Transverse colon (tissue), 4 donors: ENCODE measurements around the gene RNF17. TPM values are rescaled to one million over a fixed set of nuclear protein-coding genes. Genes with fewer than 3 reads are reported as not detected.

ENCODE experiments used
- DNase-seq: peaks from one replicate; pipeline ENCODE4 v3.0.0-alpha.2; 2019
- H3K27ac ChIP-seq, 4 donors: fragments of 200-600 bp; sonication (generic); 2 replicates each; pipeline ENCODE4 v1.5.1; 2016 to 2018; ENCODE audit warnings: inconsistent platforms in 4 of 4
- H3K27me3 ChIP-seq: fragments of 200-600 bp; sonication (generic); 2 replicates; pipeline ENCODE4 v1.5.1; 2017; ENCODE audit warnings: inconsistent platforms
- H3K36me3 ChIP-seq, 4 donors: fragments of 200-600 bp; sonication (generic); 2 replicates each; pipeline ENCODE4 v1.5.1; 2017 to 2019; ENCODE audit warnings: inconsistent platforms in 4 of 4
- H3K4me1 ChIP-seq, 4 donors: fragments of 200-600 bp; sonication (generic); 2 replicates each; pipeline ENCODE4 v1.5.1; 2017 to 2020; ENCODE audit warnings: inconsistent platforms in 4 of 4
- H3K4me3 ChIP-seq, 4 donors: fragments of 200-600 bp; sonication (generic); 1 replicate in 1 of 4; 2 replicates in 3 of 4; pipeline versions ENCODE4 v1.5.1 to v1.6.1; 2017 to 2019; ENCODE audit warnings: inconsistent platforms in 4 of 4
- H3K9me3 ChIP-seq, 2 donors: fragments of 200-600 bp; sonication (generic); 2 replicates each; pipeline ENCODE4 v1.5.1; 2017 to 2019; ENCODE audit warnings: inconsistent platforms in 2 of 2
- EP300 ChIP-seq: sonication (generic); formaldehyde crosslinking; IDR thresholded peaks from one replicate; pipeline ENCODE4 v1.6.1; 2017; ENCODE audit warnings: antibody characterized with exemption, low read depth
- POLR2A ChIP-seq: fragments of 450-650 bp; IDR thresholded peaks from one replicate; pipeline ENCODE4 v1.6.1; 2016; ENCODE audit warnings: antibody characterized with exemption, mild to moderate bottlenecking, moderate library complexity
- POLR2AphosphoS5 ChIP-seq, 3 donors: sonication (generic); formaldehyde crosslinking; IDR thresholded peaks; one replicate each; pipeline ENCODE4 v1.6.1; 2016; ENCODE audit warnings: antibody characterized with exemption in 3 of 3
- WGBS, 2 donors: methylation state at CpG; one replicate each; pipeline ENCODE4 v1.1.5; 2018; ENCODE audit warnings: low coverage in 1 of 2; 5-methylcytosine and 5-hydroxymethylcytosine counted together
- in situ Hi-C, 4 donors: fragments of 200-750 bp; cut with MboI; loops; one replicate each; pipeline versions ENCODE4 v1.15.0 to v1.15.1; 2017; ENCODE audit warnings: low sequenced_read_pairs in 3 of 4, low pct_ligation_motif_present in 1 of 4, low pct_unique_long_range_greater_than_20kb in 1 of 4
- intact Hi-C: fragments of 100-400 bp; cut with DNase I; formaldehyde crosslinking; loops from one replicate; pipeline ENCODE4 v1.15.1; 2023; ENCODE audit warnings: low total_unique reads
- total RNA-seq, 4 donors: library from RNA; depleted of rRNA; stranded (reverse); fragments of >200 nt; gene quantifications; one replicate each; pipeline ENCODE4 v1.1.0, GENCODE V29; 2016
- TF ChIP-seq, protein P1 (sequence below), 5 experiments: fragments of 200-600 bp in 3 of 5; fragments of 450-650 bp in 2 of 5; sonication (generic) in 3 of 5; IDR thresholded peaks; 1 replicate in 2 of 5; 2 replicates in 3 of 5; pipeline ENCODE4 v1.5.1; 2016 to 2017; ENCODE audit warnings: antibody characterized with exemption in 5 of 5, inconsistent platforms in 3 of 5, mild to moderate bottlenecking in 2 of 5, moderate library complexity in 1 of 5

Gene RNF17
- total RNA-seq, 4 donors from 2014 or later = not detected

DNA sequence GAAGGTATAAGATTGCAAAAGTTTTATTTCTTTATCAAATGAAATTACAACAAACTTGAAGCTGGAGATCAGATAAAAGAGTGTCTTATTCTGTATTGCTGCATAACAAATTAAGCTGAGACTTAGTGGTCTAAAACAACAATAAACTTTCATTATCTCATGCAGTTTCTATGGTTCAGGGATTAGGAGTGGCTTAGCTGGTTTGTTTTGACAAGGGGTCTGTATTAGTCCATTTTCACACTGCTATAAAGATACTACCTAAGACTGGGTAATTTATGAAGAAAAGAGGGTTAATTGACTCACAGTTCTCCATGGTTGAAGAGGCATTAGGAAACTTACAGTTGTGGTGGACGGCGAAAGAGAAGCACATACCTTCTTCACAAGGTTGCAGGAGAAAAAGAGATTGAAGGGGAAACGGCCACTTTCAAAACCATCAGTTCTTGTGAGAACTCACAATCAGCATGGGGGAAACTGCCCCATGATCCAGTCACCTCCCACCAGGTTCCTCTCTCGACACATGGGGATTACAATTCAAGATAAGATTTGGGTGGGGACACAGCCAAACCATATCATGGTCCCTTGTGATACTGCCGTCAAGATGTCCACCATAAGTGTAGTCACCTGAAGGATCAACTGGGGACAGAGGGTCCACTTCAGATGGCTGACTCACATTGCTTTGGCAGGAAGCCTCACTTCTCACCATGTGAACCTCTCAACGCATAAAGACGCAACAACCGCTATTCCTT is 97.8 kb downstream of the RNF17 start:
- Histone ChIP-seq H3K4me3 (no peak overlapping the region), H3K4me1 (peaks cover 0 to 6% (median 0%) of the 10 kb centered on the region in 4 donors), H3K9me3 (no peaks in the 10 kb centered on the region), H3K36me3 (no peaks in the 10 kb centered on the region), H3K27me3 (peaks cover 5% of the 10 kb centered on the region), H3K27ac (no peak overlapping the region)
- in situ Hi-C loops = no loop called here
- DNase-seq = no peak
- TF ChIP-seq POLR2AphosphoS5 (IDR thresholded peaks at IDR 0.05) (no peak), EP300 (no peak), POLR2A (no peak)
- TF ChIP-seq, protein P1, sequence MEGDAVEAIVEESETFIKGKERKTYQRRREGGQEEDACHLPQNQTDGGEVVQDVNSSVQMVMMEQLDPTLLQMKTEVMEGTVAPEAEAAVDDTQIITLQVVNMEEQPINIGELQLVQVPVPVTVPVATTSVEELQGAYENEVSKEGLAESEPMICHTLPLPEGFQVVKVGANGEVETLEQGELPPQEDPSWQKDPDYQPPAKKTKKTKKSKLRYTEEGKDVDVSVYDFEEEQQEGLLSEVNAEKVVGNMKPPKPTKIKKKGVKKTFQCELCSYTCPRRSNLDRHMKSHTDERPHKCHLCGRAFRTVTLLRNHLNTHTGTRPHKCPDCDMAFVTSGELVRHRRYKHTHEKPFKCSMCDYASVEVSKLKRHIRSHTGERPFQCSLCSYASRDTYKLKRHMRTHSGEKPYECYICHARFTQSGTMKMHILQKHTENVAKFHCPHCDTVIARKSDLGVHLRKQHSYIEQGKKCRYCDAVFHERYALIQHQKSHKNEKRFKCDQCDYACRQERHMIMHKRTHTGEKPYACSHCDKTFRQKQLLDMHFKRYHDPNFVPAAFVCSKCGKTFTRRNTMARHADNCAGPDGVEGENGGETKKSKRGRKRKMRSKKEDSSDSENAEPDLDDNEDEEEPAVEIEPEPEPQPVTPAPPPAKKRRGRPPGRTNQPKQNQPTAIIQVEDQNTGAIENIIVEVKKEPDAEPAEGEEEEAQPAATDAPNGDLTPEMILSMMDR (IDR thresholded peaks at IDR 0.05) = no peak
- intact Hi-C loops = no loop called here
- 91 to 95% methylated on average over 6 to 8 of the region's 8 CpGs for WGBS, 2 donors

DNA sequence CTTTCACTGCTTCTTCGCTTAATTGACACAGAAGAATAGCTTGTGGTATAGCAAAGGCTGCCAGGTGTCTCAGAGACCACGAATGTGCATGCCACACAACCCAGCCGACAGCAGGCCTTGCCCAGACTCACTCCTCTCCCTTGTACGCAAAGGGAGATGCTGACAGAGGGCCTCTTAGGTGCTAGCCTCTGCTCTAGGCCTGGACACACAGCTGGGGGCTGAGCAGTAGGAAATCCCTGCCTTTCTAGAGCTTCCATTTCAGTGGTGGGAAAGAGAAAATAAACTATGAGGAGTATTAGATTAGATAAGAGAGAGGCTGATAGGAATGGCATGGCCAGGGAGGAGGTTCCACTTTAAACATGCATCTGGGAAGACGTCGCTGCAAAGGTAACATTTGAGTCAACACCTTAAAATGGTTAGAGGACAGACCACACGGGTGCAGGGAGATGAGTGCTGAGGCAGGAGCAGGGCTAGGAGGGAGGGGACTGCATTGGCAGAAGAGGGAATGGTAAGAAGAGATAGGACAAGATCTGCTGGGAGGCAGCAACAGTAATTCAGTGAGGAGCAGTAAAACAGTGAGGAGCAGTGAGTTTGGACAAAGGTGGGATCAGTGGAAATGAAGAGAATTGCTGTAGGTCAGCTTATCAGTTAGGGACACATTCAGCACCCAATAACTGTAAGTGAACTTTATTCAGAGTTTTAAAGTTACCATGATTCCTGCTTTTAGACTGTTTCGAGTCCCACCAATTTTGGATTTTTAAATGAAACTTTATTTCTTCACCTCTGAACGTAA is 100.0 kb downstream of the RNF17 start:
- peaks cover 0 to 6% (median 0%) of the 10 kb centered on the region in 4 donors for H3K4me1 ChIP-seq
- no peak overlapping the region for H3K27ac ChIP-seq
- peaks cover 10% of the 10 kb centered on the region for H3K27me3 ChIP-seq
- intact Hi-C loops (no loop called here), in situ Hi-C loops (no loop called here)
- no peak for DNase-seq
- 77 to 79% methylated on average over 6 to 9 of the region's 9 CpGs for WGBS, 2 donors
- no peak overlapping the region for H3K4me3 ChIP-seq
- no peaks in the 10 kb centered on the region for H3K9me3 ChIP-seq
- no peaks in the 10 kb centered on the region for H3K36me3 ChIP-seq
- TF ChIP-seq POLR2AphosphoS5 (IDR thresholded peaks at IDR 0.05) (no peak), EP300 (no peak), POLR2A (no peak)
- TF ChIP-seq, protein P1 (IDR thresholded peaks at IDR 0.05) = no peak

DNA sequence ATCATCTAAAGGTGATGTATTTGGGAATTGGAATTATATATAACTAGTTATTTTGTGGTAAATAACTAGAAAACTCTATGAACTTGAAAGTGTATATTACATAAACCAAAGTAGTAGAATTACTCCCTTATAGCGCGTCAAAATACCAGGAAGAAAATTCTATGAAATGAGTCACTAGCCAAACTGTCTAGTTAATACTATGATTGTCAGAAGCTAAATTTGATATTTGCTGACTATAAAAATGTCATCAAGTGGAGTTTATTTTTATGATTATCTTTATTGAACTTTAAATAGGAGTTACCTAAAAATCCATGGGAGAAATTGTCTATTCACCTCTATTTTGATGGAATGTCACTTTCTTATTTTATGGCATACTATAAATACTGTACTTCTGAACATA is 100.6 kb downstream of the RNF17 start:
- Histone ChIP-seq H3K27me3 (peaks cover 10% of the 10 kb centered on the region), H3K4me1 (peaks cover 0 to 6% (median 0%) of the 10 kb centered on the region in 4 donors), H3K36me3 (no peaks in the 10 kb centered on the region), H3K4me3 (no peak overlapping the region), H3K27ac (no peak overlapping the region), H3K9me3 (no peaks in the 10 kb centered on the region)
- 68 to 81% methylated on average over 2 of the region's 2 CpGs for WGBS, 2 donors
- intact Hi-C loops = no loop called here
- in situ Hi-C loops = no loop called here
- DNase-seq = no peak
- TF ChIP-seq, protein P1 (IDR thresholded peaks at IDR 0.05) = no peak
- TF ChIP-seq EP300 (no peak), POLR2AphosphoS5 (IDR thresholded peaks at IDR 0.05) (no peak), POLR2A (no peak)

DNA sequence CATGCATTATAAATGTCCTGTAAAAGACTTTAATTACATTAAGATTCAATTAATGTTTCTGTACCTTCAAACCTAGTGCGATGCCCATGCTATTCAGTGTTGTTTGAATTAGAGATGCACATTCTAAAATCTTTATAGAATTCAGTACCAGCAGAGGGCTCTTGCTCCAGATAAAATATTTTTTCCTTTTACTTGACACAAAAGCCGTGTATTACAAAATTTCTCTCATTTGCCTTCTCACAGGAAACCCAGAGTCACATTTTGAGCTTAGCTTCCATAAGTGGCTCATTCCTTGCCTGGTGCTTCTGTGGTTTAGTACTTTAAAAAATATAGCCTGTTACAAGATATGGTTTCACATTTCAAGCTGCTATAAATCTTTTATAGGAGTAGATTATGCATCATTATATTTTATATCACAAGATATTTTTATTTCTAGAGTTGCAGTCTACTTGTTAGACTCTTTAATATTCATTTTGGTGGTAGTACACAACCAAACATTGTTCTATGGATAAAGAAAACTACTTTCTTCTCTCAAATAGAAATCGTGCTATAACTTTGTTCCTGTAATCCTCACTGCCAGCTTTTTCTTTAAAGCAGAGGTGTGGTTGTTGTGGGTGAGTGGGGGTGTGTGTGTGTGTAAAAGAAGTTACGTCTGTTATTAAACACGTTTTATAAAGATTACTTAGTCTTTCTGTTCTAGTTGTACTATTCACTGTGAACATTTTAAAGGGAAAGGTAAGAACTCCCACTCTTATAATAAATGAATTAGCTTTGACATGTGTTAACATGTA is 101.4 kb downstream of the RNF17 start:
- Histone ChIP-seq H3K9me3 (no peaks in the 10 kb centered on the region), H3K27ac (no peak overlapping the region), H3K36me3 (no peaks in the 10 kb centered on the region), H3K27me3 (peaks cover 10% of the 10 kb centered on the region), H3K4me1 (peaks cover 0 to 6% (median 0%) of the 10 kb centered on the region in 4 donors), H3K4me3 (no peak overlapping the region)
- intact Hi-C loops (no loop called here), in situ Hi-C loops (no loop called here)
- no peak for DNase-seq
- WGBS, 2 donors = 16 to 24% methylated on average over 5 of the region's 5 CpGs
- TF ChIP-seq, protein P1 (IDR thresholded peaks at IDR 0.05) = no peak
